GM23338 (cell line): Measurements from ENCODE around the gene NOL3.

Experiments
- CREB1 ChIP-seq: fragments of 250-450 bp; sonication (Bioruptor Pico); IDR thresholded peaks from 2 replicates; pipeline ENCODE4 v1.5.0; 2020; ENCODE audit warnings: low read depth, mild to moderate bottlenecking, moderate library complexity
- CTCF ChIP-seq, 2 experiments: fragments of 200-600 bp in 1 of 2; sonication (generic) in 1 of 2; conservative IDR thresholded peaks; 2 replicates each; pipeline versions ENCODE4 v1.5.1 to v1.6.1; 2016 to 2017; ENCODE audit warnings: antibody characterized with exemption in 2 of 2, low read depth in 2 of 2, mild to moderate bottlenecking in 2 of 2, moderate library complexity in 1 of 2
- ETS1 ChIP-seq: IDR thresholded peaks from 2 replicates; pipeline ENCODE4 v1.6.1; 2016; ENCODE audit warnings: antibody characterized with exemption
- EZH2 ChIP-seq: fragments of 200-600 bp; sonication (generic); IDR thresholded peaks from one replicate; pipeline ENCODE4 v1.8.0; 2017; ENCODE audit warnings: antibody characterized with exemption, mild to moderate bottlenecking, low read depth; ENCODE audit not compliant: unreplicated experiment
- EZH2phosphoT487 ChIP-seq: fragments of 200-600 bp; sonication (generic); IDR thresholded peaks from one replicate; pipeline ENCODE4 v1.8.1; 2018; ENCODE audit warnings: antibody characterized with exemption; ENCODE audit not compliant: unreplicated experiment
- JUNB ChIP-seq: IDR thresholded peaks from one replicate; pipeline ENCODE4 v1.6.1; 2016; ENCODE audit warnings: antibody characterized with exemption; ENCODE audit not compliant: unreplicated experiment
- NANOG ChIP-seq: IDR thresholded peaks from 2 replicates; pipeline ENCODE4 v1.6.1; 2016; ENCODE audit warnings: antibody characterized with exemption, borderline replicate concordance
- POLR2AphosphoS5 ChIP-seq: IDR thresholded peaks from 2 replicates; pipeline ENCODE4 v1.6.1; 2016; ENCODE audit warnings: antibody characterized with exemption, low read depth
- REST ChIP-seq: IDR thresholded peaks from one replicate; pipeline ENCODE4 v1.6.1; 2018; ENCODE audit warnings: antibody characterized with exemption; ENCODE audit not compliant: unreplicated experiment
- STAT1 ChIP-seq: IDR thresholded peaks from one replicate; pipeline ENCODE4 v1.6.1; 2016; ENCODE audit warnings: antibody characterized with exemption; ENCODE audit not compliant: unreplicated experiment
- ZNF114 ChIP-seq: fragments of 250-450 bp; sonication (Bioruptor Pico); IDR thresholded peaks from 2 replicates; pipeline ENCODE4 v1.5.0; 2020; ENCODE audit warnings: mild to moderate bottlenecking, moderate library complexity
- ZNF331 ChIP-seq: fragments of 250-450 bp; sonication (Bioruptor Pico); IDR thresholded peaks from 2 replicates; pipeline ENCODE4 v1.5.0; 2020; ENCODE audit warnings: low read depth, mild to moderate bottlenecking, moderate library complexity
- ZNF462 ChIP-seq: fragments of 250-450 bp; sonication (Bioruptor Pico); IDR thresholded peaks from 2 replicates; pipeline ENCODE4 v1.5.0; 2020; ENCODE audit warnings: mild to moderate bottlenecking, moderate library complexity

GRCh38 chr16:67198238-67198734 lies 27.9 kb downstream of the NOL3 start:
- peak; percentile 69 to 72 for TF ChIP-seq CTCF (conservative IDR thresholded peaks at IDR 0.05; ENCODE audit: low read depth in 2 of 2)
- no peak for TF ChIP-seq STAT1
- TF ChIP-seq POLR2AphosphoS5 = no peak
- no peak for TF ChIP-seq EZH2
- no peak for TF ChIP-seq REST
- TF ChIP-seq ZNF331 (CRISPR knock-in tag) = no peak
- TF ChIP-seq EZH2phosphoT487 = no peak
- no peak for TF ChIP-seq JUNB
- TF ChIP-seq ZNF114 = no peak
- no peak for TF ChIP-seq CREB1 (CRISPR knock-in tag)
- no peak for TF ChIP-seq ETS1
- TF ChIP-seq NANOG = no peak
- no peak for TF ChIP-seq ZNF462 (CRISPR knock-in tag)
